SK-N-MC (cell line): ENCODE data around the gene KRTAP13-3.

Experiments
- DNase-seq: peaks from one replicate; pipeline ENCODE4 v3.0.0-alpha.2; 2011; ENCODE audit warnings: low read depth, low spot score
- H3K27ac ChIP-seq: fragments of 200-600 bp; sonication (generic); 2 replicates; pipeline ENCODE4 v1.5.1; 2016; ENCODE audit warnings: mixed run types
- H3K36me3 ChIP-seq: fragments of 200-600 bp; sonication (generic); 2 replicates; pipeline ENCODE4 v1.6.1; 2017; ENCODE audit warnings: antibody characterized with exemption, low read length, mixed read lengths; ENCODE audit not compliant: insufficient read depth
- H3K4me3 ChIP-seq: fragments of 200-600 bp; sonication (generic); 2 replicates; pipeline ENCODE4 v1.5.1; 2016
- H3K9ac ChIP-seq: fragments of 200-600 bp; sonication (generic); 2 replicates; pipeline ENCODE4 v1.8.0; 2017; ENCODE audit warnings: mixed run types, mixed read lengths; ENCODE audit not compliant: insufficient read length
- H3K9me3 ChIP-seq: fragments of 200-600 bp; sonication (generic); 2 replicates; pipeline ENCODE4 v1.6.1; 2017; ENCODE audit warnings: low read depth, mild to moderate bottlenecking, antibody characterized with exemption, low read length, moderate library complexity, mixed read lengths
- EZH2 ChIP-seq: fragments of 200-600 bp; sonication (generic); IDR thresholded peaks from one replicate; pipeline ENCODE4 v1.6.1; 2017; ENCODE audit warnings: antibody characterized with exemption
- FOXP2 ChIP-seq: optimal IDR thresholded peaks from 2 replicates; pipeline ENCODE3; 2011; ENCODE audit warnings: mild to moderate bottlenecking, moderate library complexity; ENCODE audit not compliant: insufficient read depth; ENCODE audit errors: extremely low read length, control extremely low read depth
- POLR2AphosphoS5 ChIP-seq: IDR thresholded peaks from 2 replicates; pipeline ENCODE4 v1.6.1; 2012; ENCODE audit warnings: mild to moderate bottlenecking, low read depth, low read length, borderline replicate concordance

KRTAP13-3 gene

DNA sequence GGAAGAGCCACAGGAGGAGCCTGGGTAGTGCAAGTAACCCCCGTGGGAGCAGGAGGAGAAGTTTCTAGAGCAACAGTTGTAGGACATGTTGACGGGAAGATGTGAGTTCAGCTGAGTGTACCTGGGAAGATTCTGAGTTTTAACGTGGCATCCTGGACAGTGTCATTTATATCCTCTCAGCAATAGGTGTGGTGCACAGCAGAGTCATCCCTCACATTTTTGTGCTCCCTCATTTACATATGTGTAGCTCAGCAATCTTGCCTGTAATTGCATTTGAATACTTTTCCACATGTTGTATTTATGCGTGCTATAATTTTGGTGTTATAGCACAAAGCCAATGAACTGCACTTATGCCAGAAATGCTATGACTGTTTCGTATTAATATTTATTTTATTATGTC, at the start of gene KRTAP13-3:
Gene KRTAP13-3, minus strand, starts transcription at position 101 of the 400 bp plus-strand sequence. Its CDS starts 14 bp downstream, at position 87.
- Histone ChIP-seq H3K27ac (no peak within 1 kb of the TSS), H3K9ac (no peak within 1 kb of the TSS), H3K36me3 (no peaks in the 10 kb centered on the region), H3K9me3 (no peaks in the 10 kb centered on the region), H3K4me3 (no peak within 1 kb of the TSS)
- DNase-seq, result no peak
- TF ChIP-seq EZH2 (no peak), POLR2AphosphoS5 (no peak), FOXP2 (no peak)

- no peak overlapping the region for H3K9ac ChIP-seq
- H3K4me3 ChIP-seq, result no peak overlapping the region
- H3K36me3 ChIP-seq, result no peaks in the 10 kb centered on the region
- TF ChIP-seq POLR2AphosphoS5 (no peak), FOXP2 (no peak), EZH2 (no peak)
- H3K27ac ChIP-seq, result no peak overlapping the region
- no peaks in the 10 kb centered on the region for H3K9me3 ChIP-seq
- DNase-seq, result no peak
Observed at GRCh38 chr21:30468900-30469714, 43.4 kb upstream of the KRTAP13-3 start.

- Histone ChIP-seq H3K27ac (no peak overlapping the region), H3K9me3 (no peaks in the 10 kb centered on the region), H3K4me3 (no peak overlapping the region), H3K36me3 (no peaks in the 10 kb centered on the region), H3K9ac (no peak overlapping the region)
- no peak for DNase-seq
- TF ChIP-seq EZH2, result no peak
- no peak for TF ChIP-seq FOXP2
- TF ChIP-seq POLR2AphosphoS5, result no peak
Observed at GRCh38 chr21:30463713-30464112, 38.0 kb upstream of the KRTAP13-3 start.

GRCh38 chr21:30448514-30448913, 22.8 kb upstream of the KRTAP13-3 start:
- Histone ChIP-seq H3K9me3 (no peaks in the 10 kb centered on the region), H3K9ac (no peak overlapping the region), H3K4me3 (no peak overlapping the region), H3K36me3 (no peaks in the 10 kb centered on the region), H3K27ac (no peak overlapping the region)
- no peak for DNase-seq
- TF ChIP-seq EZH2 (no peak), POLR2AphosphoS5 (no peak), FOXP2 (no peak)

GRCh38 chr21:30447056-30447455, 21.3 kb upstream of the KRTAP13-3 start:
- TF ChIP-seq FOXP2 (no peak), POLR2AphosphoS5 (no peak), EZH2 (no peak)
- no peak for DNase-seq

GRCh38 chr21:30444204-30444603, 18.5 kb upstream of the KRTAP13-3 start:
- Histone ChIP-seq H3K9ac (no peak overlapping the region), H3K4me3 (no peak overlapping the region), H3K27ac (no peak overlapping the region), H3K36me3 (no peaks in the 10 kb centered on the region), H3K9me3 (no peaks in the 10 kb centered on the region)
- no peak for DNase-seq
- TF ChIP-seq EZH2 (no peak), POLR2AphosphoS5 (no peak), FOXP2 (no peak)

More at GRCh38 chr21:30447056-30447455, 21.3 kb upstream of the KRTAP13-3 start:
- H3K27ac ChIP-seq, result no peak overlapping the region
- no peak overlapping the region for H3K9ac ChIP-seq
- H3K36me3 ChIP-seq, result no peaks in the 10 kb centered on the region
- no peaks in the 10 kb centered on the region for H3K9me3 ChIP-seq
- no peak overlapping the region for H3K4me3 ChIP-seq

DNA sequence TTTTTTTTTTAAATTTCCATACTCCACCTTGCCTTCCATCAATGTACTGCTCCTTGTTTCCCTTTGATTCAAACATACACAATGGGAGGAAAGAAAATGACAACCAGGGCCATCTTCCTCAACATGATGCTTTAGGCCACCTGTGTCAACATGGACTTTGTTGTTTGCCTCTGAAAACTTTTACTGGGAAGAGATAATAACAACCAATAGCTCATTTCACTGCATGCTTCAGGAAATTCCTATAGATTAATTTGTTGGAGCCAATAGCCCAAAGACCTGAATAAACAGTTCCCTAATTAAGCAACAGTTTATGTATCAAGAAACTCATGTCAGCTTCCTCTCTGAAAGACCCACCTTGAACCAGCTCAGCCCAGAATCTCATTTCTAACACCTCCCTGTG, 17.5 kb upstream of the KRTAP13-3 start:
- TF ChIP-seq EZH2 (no peak), POLR2AphosphoS5 (no peak), FOXP2 (no peak)
- no peak for DNase-seq
- Histone ChIP-seq H3K4me3 (no peak overlapping the region), H3K27ac (no peak overlapping the region), H3K9ac (no peak overlapping the region), H3K36me3 (no peaks in the 10 kb centered on the region), H3K9me3 (no peaks in the 10 kb centered on the region)

DNA sequence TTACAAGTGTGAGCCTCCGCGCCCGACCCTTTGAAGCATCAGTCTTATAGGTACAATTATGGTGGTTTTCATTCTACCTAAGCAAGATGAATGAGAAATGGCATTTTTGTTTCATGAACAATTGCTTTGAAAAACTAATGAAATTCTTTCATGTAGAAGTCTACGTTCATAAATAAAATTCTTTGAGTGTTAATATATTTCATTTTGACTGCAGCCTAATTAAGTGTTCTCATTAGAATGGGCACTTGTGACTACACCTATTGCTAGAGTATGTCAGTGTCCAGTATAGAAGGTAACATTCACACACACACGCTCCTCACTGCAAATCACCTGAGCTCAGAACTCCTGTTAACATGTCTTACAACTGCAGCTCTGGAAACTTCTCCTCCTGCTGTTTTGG, 14.2 kb upstream of the KRTAP13-3 start, which contains the start of gene KRTAP15-1:
Gene KRTAP15-1, plus strand, starts transcription at position 301 of the 400 bp plus-strand sequence. Its CDS starts 53 bp downstream, at position 354.
- no peaks in the 10 kb centered on the region for H3K9me3 ChIP-seq
- DNase-seq, result no peak

GRCh38 chr21:30437010-30437565, 11.4 kb upstream of the KRTAP13-3 start:
- Histone ChIP-seq H3K36me3 (no peaks in the 10 kb centered on the region), H3K4me3 (no peak overlapping the region), H3K9me3 (no peaks in the 10 kb centered on the region), H3K9ac (no peak overlapping the region), H3K27ac (no peak overlapping the region)
- no peak for TF ChIP-seq POLR2AphosphoS5
- TF ChIP-seq FOXP2, result no peak
- no peak for TF ChIP-seq EZH2
- no peak for DNase-seq

More for the DNA sequence above, 14.2 kb upstream of the KRTAP13-3 start, which contains the start of gene KRTAP15-1:
- no peak for TF ChIP-seq EZH2
- TF ChIP-seq POLR2AphosphoS5, result no peak
- no peak for TF ChIP-seq FOXP2
- no peak within 1 kb of the TSS for H3K27ac ChIP-seq
- H3K9ac ChIP-seq, result no peak within 1 kb of the TSS
- no peak within 1 kb of the TSS for H3K4me3 ChIP-seq
- no peaks in the 10 kb centered on the region for H3K36me3 ChIP-seq
